GM12878 (cell line): ENCODE results near the gene REL. TPM values are rescaled to one million over a fixed set of nuclear protein-coding genes. Genes with fewer than 3 reads are reported as not detected.

Experiments
- BCL11A ChIP-seq: IDR thresholded peaks from 2 replicates; pipeline ENCODE4 v1.6.1; 2011; ENCODE audit warnings: low read depth, low read length
- CBX3 ChIP-seq: fragments of 200-600 bp; sonication (generic); IDR thresholded peaks from 2 replicates; pipeline ENCODE4 v1.6.1; 2016; ENCODE audit warnings: low read depth, borderline replicate concordance
- CREB1 ChIP-seq: IDR thresholded peaks from 2 replicates; pipeline ENCODE4 v1.6.1; 2012; ENCODE audit warnings: low read depth, mild to moderate bottlenecking, inconsistent platforms
- CREM ChIP-seq: IDR thresholded peaks from 2 replicates; pipeline ENCODE4 v1.6.1; 2014; ENCODE audit warnings: antibody characterized with exemption, low read depth
- ETV6 ChIP-seq, 2 experiments: fragments of 450-650 bp in 1 of 2; IDR thresholded peaks in 1 of 2; conservative IDR thresholded peaks in 1 of 2; 2 replicates each; pipeline ENCODE4 v1.6.1; 2014; ENCODE audit warnings: antibody characterized with exemption in 1 of 2, borderline replicate concordance in 1 of 2, low read depth in 1 of 2, mild to moderate bottlenecking in 1 of 2, moderate library complexity in 1 of 2
- HDAC2 ChIP-seq: fragments of 200-600 bp; sonication (generic); IDR thresholded peaks from 2 replicates; pipeline ENCODE4 v1.6.1; 2017
- JUND ChIP-seq: IDR thresholded peaks from 2 replicates; pipeline ENCODE4 v1.6.1; 2012; ENCODE audit warnings: low read depth, mild to moderate bottlenecking, low read length, improper control_type of control experiment, moderate library complexity
- KDM1A ChIP-seq: fragments of 200-600 bp; sonication (generic); IDR thresholded peaks from 2 replicates; pipeline ENCODE4 v1.6.1; 2016; ENCODE audit warnings: borderline replicate concordance
- KLF5 ChIP-seq: fragments of 450-650 bp; IDR thresholded peaks from 2 replicates; pipeline ENCODE4 v1.6.1; 2014; ENCODE audit warnings: mild to moderate bottlenecking; ENCODE audit not compliant: partially characterized antibody
- MEF2B ChIP-seq: fragments of 450-650 bp; IDR thresholded peaks from 2 replicates; pipeline ENCODE4 v1.6.1; 2018; ENCODE audit warnings: mild to moderate bottlenecking, moderate library complexity; ENCODE audit not compliant: partially characterized antibody, poor library complexity, severe bottlenecking
- MLLT1 ChIP-seq: fragments of 450-650 bp; IDR thresholded peaks from 2 replicates; pipeline ENCODE4 v1.6.1; 2016; ENCODE audit warnings: mild to moderate bottlenecking
- MTA3 ChIP-seq: IDR thresholded peaks from 2 replicates; pipeline ENCODE4 v1.6.1; 2012; ENCODE audit warnings: low read length, inconsistent platforms, borderline replicate concordance
- PKNOX1 ChIP-seq: fragments of 450-650 bp; IDR thresholded peaks from 2 replicates; pipeline ENCODE4 v1.6.1; 2016; ENCODE audit warnings: mild to moderate bottlenecking
- POLR2A ChIP-seq: IDR thresholded peaks from 2 replicates; pipeline ENCODE4 v1.6.1; 2011; ENCODE audit warnings: low read depth, mild to moderate bottlenecking, low read length
- SKIL ChIP-seq: fragments of 450-650 bp; IDR thresholded peaks from 2 replicates; pipeline ENCODE4 v1.6.1; 2017; ENCODE audit warnings: mild to moderate bottlenecking, low read depth, inconsistent platforms; ENCODE audit not compliant: poor library complexity, severe bottlenecking
- STAT3 ChIP-seq: IDR thresholded peaks from 2 replicates; pipeline ENCODE4 v1.6.1; 2011; ENCODE audit warnings: low read depth, low read length, improper control_type of control experiment
- SUZ12 ChIP-seq: fragments of 200-600 bp; sonication (generic); IDR thresholded peaks from one replicate; pipeline ENCODE4 v1.6.1; 2018; ENCODE audit warnings: antibody characterized with exemption, mild to moderate bottlenecking; ENCODE audit not compliant: unreplicated experiment
- polyA plus RNA-seq, 11 experiments: library from polyadenylated mRNA; depleted of rRNA in 4 of 11; unstranded in 6 of 11; stranded (reverse) in 5 of 11; fragments of >200 nt; fragmentation: Nextera tagmentation in 4 of 11; fragmentation: Illumina TruSeq in 1 of 11; extraction: Ambion mirVana in 4 of 11; extraction: Trizol in 1 of 11; gene quantifications; 1 replicate in 1 of 11; 2 replicates in 10 of 11; pipeline versions ENCODE4 v1.2.1 to v1.2.3, GENCODE V29; 2011 to 2016; ENCODE audit warnings: inconsistent platforms in 2 of 11, missing spikeins in 2 of 11, low read depth in 1 of 11
- total RNA-seq, 4 experiments: library from RNA; depleted of rRNA in 3 of 4; stranded (reverse); fragments of >200 nt in 3 of 4; fragmentation: Illumina TruSeq in 1 of 4; extraction: Trizol in 1 of 4; gene quantifications; 2 replicates each; pipeline versions ENCODE4 v1.2.1 to v1.2.3, GENCODE V29; 2013 to 2021
- TF ChIP-seq, protein P1 (sequence below): fragments of 450-650 bp; IDR thresholded peaks from 2 replicates; pipeline ENCODE4 v1.6.1; 2017; ENCODE audit warnings: mild to moderate bottlenecking, moderate library complexity
- TF ChIP-seq, protein P2 (sequence below): fragments of 150-350 bp; IDR thresholded peaks from 2 replicates; pipeline ENCODE4 v1.6.1; 2014; ENCODE audit warnings: mild to moderate bottlenecking, low read depth, low read length

REL gene
- total and polyA plus RNA-seq, 10 of the 15 experiments (the other 5 are each of a cell fraction or from before 2014, with no cell fraction given) = 6.3 to 52.4 (median 26.6) TPM

- TF ChIP-seq KDM1A (no peak), BCL11A (no peak), CREM (peak; percentile 57; the same call in 1 of the 2 replicates), PKNOX1 (0 out of 2 replicates have a peak, but pooled peaks have one; percentile 7), HDAC2 (no peak), MLLT1 (no peak), SUZ12 (no peak), MTA3 (no peak), JUND (no peak), MEF2B (peak; percentile 42), CREB1 (peak; percentile 41; the same call in 1 of the 2 replicates), STAT3 (no peak), POLR2A (0 out of 2 replicates have a peak, but pooled peaks have one; percentile 32), SKIL (no peak), CBX3 (no peak), ETV6 (conservative IDR thresholded peaks at IDR 0.05 in 1 of 2, IDR thresholded peaks at IDR 0.05 in 1 of 2; ENCODE audit: borderline replicate concordance in 1 of 2, low read depth in 1 of 2) (peak in 1 of 2 experiments; percentile 69; a peak in 1 of 4 replicates), KLF5 (no peak)
- TF ChIP-seq, protein P1, sequence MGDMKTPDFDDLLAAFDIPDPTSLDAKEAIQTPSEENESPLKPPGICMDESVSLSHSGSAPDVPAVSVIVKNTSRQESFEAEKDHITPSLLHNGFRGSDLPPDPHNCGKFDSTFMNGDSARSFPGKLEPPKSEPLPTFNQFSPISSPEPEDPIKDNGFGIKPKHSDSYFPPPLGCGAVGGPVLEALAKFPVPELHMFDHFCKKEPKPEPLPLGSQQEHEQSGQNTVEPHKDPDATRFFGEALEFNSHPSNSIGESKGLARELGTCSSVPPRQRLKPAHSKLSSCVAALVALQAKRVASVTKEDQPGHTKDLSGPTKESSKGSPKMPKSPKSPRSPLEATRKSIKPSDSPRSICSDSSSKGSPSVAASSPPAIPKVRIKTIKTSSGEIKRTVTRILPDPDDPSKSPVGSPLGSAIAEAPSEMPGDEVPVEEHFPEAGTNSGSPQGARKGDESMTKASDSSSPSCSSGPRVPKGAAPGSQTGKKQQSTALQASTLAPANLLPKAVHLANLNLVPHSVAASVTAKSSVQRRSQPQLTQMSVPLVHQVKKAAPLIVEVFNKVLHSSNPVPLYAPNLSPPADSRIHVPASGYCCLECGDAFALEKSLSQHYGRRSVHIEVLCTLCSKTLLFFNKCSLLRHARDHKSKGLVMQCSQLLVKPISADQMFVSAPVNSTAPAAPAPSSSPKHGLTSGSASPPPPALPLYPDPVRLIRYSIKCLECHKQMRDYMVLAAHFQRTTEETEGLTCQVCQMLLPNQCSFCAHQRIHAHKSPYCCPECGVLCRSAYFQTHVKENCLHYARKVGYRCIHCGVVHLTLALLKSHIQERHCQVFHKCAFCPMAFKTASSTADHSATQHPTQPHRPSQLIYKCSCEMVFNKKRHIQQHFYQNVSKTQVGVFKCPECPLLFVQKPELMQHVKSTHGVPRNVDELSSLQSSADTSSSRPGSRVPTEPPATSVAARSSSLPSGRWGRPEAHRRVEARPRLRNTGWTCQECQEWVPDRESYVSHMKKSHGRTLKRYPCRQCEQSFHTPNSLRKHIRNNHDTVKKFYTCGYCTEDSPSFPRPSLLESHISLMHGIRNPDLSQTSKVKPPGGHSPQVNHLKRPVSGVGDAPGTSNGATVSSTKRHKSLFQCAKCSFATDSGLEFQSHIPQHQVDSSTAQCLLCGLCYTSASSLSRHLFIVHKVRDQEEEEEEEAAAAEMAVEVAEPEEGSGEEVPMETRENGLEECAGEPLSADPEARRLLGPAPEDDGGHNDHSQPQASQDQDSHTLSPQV = no peak
- TF ChIP-seq, protein P2, sequence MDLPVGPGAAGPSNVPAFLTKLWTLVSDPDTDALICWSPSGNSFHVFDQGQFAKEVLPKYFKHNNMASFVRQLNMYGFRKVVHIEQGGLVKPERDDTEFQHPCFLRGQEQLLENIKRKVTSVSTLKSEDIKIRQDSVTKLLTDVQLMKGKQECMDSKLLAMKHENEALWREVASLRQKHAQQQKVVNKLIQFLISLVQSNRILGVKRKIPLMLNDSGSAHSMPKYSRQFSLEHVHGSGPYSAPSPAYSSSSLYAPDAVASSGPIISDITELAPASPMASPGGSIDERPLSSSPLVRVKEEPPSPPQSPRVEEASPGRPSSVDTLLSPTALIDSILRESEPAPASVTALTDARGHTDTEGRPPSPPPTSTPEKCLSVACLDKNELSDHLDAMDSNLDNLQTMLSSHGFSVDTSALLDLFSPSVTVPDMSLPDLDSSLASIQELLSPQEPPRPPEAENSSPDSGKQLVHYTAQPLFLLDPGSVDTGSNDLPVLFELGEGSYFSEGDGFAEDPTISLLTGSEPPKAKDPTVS = no peak
Measured at GRCh38 chr2:60839126-60839813, 42.1 kb upstream of the REL start (continued).
